ENCODE measurements around the gene GOLGA8T. TPM values are rescaled to one million over a fixed set of nuclear protein-coding genes. Genes with fewer than 3 reads are reported as not detected.

The GOLGA8T gene
- total RNA-seq, 4 donors from 2014 or later = not detected

Small RNA genes within 50 kb of the gene (small RNA-seq; reads per million reads assigned to genes)
- gene AC120045.2 (not detected), gene RF00096 (not detected), gene RN7SL469P (not detected), gene RN7SL673P (not detected)

Other genes with a start within 250 kb of the GOLGA8T start
- gene GOLGA8J, start 52.1 kb upstream of the GOLGA8T start, total RNA-seq = under 1 TPM in 1 of 4 donors, not detected in 3; 0.37 TPM